ENCODE results near the gene ZBTB20. TPM values are rescaled to one million over a fixed set of nuclear protein-coding genes. Genes with fewer than 3 reads are reported as not detected.
A peak's percentile ranks its signal among the peaks of the same experiment; 100 is the strongest.

Gene ZBTB20
- total RNA-seq, 1 donor: 32.9 TPM

DNA sequence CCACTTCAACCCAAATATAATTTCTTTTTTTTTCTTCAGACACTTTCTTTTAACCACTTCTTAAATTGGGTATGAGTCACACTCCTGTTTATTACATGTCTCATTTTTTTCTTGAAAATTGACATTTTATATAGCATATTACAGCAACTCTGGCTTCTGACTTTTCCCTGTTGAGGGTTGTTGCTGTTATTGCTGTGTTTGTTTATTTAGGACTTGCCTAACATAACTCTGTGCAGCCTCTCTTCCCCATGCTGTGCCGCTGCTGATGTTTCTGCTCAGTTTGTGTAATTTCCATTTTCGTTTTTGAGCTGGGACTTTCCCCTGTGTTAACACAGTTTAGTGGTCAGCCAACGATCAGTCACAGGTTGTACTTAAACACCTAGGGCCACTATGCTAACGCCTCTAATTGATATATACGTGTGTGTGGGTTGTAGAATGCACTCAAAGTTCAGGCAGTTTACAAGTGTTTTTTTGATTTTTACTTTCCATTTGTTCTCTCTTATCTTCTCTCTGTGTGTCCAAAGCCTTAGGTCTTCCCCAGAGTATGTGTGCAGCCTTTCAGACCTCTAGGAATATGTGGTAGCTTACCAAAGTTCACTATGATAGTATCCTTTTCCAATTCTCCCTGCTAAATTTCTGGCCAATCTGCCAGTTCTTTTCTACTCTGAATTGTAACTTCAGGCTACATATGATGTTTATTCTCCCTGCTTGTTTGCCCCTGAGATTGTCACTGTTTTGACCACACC, 337.2 kb downstream of the ZBTB20 start:
- Histone ChIP-seq H3K36me3 (ENCODE audit: insufficient read depth, low read length) (no peaks in the 10 kb centered on the region), H2AFZ (ENCODE audit: low read length) (peak overlapping the region; percentile 80), H3K9me3 (ENCODE audit: low read depth, low read length) (no peaks in the 10 kb centered on the region), H4K20me1 (ENCODE audit: insufficient read depth, low read length) (no peaks in the 10 kb centered on the region), H3K79me2 (ENCODE audit: insufficient read depth, low read length) (no peaks in the 10 kb centered on the region), H3K4me3 (ENCODE audit: insufficient read depth, low read length) (peak overlapping the region; percentile 68), H3K27me3 (ENCODE audit: insufficient read depth, low read length) (no peaks in the 10 kb centered on the region), H3K4me1 (ENCODE audit: insufficient read depth, low read length) (peaks cover 6% of the 10 kb centered on the region), H3K4me2 (ENCODE audit: insufficient read depth, low read length) (peak overlapping the region; percentile 77), H3K27ac (ENCODE audit: low read depth, low read length) (no peak overlapping the region)
- TF ChIP-seq, protein P1, sequence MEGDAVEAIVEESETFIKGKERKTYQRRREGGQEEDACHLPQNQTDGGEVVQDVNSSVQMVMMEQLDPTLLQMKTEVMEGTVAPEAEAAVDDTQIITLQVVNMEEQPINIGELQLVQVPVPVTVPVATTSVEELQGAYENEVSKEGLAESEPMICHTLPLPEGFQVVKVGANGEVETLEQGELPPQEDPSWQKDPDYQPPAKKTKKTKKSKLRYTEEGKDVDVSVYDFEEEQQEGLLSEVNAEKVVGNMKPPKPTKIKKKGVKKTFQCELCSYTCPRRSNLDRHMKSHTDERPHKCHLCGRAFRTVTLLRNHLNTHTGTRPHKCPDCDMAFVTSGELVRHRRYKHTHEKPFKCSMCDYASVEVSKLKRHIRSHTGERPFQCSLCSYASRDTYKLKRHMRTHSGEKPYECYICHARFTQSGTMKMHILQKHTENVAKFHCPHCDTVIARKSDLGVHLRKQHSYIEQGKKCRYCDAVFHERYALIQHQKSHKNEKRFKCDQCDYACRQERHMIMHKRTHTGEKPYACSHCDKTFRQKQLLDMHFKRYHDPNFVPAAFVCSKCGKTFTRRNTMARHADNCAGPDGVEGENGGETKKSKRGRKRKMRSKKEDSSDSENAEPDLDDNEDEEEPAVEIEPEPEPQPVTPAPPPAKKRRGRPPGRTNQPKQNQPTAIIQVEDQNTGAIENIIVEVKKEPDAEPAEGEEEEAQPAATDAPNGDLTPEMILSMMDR (IDR thresholded peaks at IDR 0.05; ENCODE audit: extremely low read depth, low read depth, low read length): no peak
- DNase-seq (ENCODE audit: insufficient read length, low spot score, missing footprints): no peak

DNA sequence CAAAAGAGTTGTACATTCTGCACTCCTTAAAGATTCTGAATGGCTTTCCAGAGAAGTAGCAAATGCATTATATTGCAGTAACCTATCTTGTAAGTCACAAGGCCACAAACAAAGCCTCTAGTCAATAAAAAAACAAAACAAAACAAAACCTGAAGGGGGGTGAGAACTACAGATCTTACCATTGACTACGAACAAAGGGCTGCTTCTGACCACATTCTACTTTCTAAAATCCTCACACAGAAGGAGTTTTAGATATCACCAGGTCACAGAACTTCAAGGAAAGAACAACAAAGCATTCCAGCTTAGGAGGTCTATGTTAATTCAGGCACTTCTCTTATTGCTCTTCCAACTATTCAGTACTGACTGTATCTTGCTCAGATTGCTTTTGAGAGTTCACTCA, 343.0 kb downstream of the ZBTB20 start:
- no peaks in the 10 kb centered on the region for H3K36me3 ChIP-seq (ENCODE audit: insufficient read depth, low read length)
- H4K20me1 ChIP-seq (ENCODE audit: insufficient read depth, low read length): no peaks in the 10 kb centered on the region
- no peak for DNase-seq (ENCODE audit: insufficient read length, low spot score, missing footprints)
- no peak overlapping the region for H3K4me3 ChIP-seq (ENCODE audit: insufficient read depth, low read length)
- H3K27me3 ChIP-seq (ENCODE audit: insufficient read depth, low read length): no peaks in the 10 kb centered on the region
- no peaks in the 10 kb centered on the region for H3K4me1 ChIP-seq (ENCODE audit: insufficient read depth, low read length)
- H3K9me3 ChIP-seq (ENCODE audit: low read depth, low read length): no peaks in the 10 kb centered on the region
- no peak overlapping the region for H2AFZ ChIP-seq (ENCODE audit: low read length)
- TF ChIP-seq, protein P1 (IDR thresholded peaks at IDR 0.05; ENCODE audit: extremely low read depth, low read depth, low read length): no peak
- H3K4me2 ChIP-seq (ENCODE audit: insufficient read depth, low read length): no peak overlapping the region
- no peaks in the 10 kb centered on the region for H3K79me2 ChIP-seq (ENCODE audit: insufficient read depth, low read length)
- no peak overlapping the region for H3K27ac ChIP-seq (ENCODE audit: low read depth, low read length)

DNA sequence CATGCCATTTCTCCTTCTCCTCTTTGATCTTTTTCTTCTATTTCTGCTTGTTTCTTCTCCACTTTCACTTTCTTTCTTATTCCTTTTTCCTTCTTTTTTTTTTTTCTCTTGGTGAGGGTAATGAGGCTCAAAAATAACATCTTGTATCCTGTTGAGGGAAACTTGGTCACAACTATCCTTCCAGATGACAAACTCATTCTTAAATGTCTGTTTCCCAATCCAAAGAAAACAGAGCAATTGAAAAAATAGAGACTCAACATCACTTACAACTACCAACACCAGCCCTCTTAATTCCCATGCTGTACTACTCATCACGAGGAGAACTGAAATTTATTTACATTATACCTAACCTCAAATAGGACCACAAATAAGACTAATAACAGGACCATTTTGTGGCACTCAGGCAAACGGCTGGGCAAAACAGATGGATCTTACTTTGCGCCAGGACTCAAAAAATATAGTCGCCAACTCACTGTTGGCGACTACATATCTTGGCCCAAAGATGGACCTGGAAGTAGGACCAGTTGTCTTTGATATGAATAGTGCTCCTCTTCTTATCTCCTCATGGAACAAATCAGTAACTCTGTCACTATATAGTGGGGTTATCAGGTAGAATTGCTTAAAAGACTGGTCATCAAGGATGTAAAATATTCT, 343.9 kb downstream of the ZBTB20 start:
- no peak for DNase-seq (ENCODE audit: insufficient read length, low spot score, missing footprints)
- H3K27me3 ChIP-seq (ENCODE audit: insufficient read depth, low read length): no peaks in the 10 kb centered on the region
- H3K4me2 ChIP-seq (ENCODE audit: insufficient read depth, low read length): peak overlapping the region; percentile 61
- no peaks in the 10 kb centered on the region for H3K9me3 ChIP-seq (ENCODE audit: low read depth, low read length)
- H3K36me3 ChIP-seq (ENCODE audit: insufficient read depth, low read length): no peaks in the 10 kb centered on the region
- H3K4me3 ChIP-seq (ENCODE audit: insufficient read depth, low read length): peak overlapping the region; percentile 37
- H3K4me1 ChIP-seq (ENCODE audit: insufficient read depth, low read length): no peaks in the 10 kb centered on the region
- TF ChIP-seq, protein P1 (IDR thresholded peaks at IDR 0.05; ENCODE audit: extremely low read depth, low read depth, low read length): no peak
- H2AFZ ChIP-seq (ENCODE audit: low read length): peak overlapping the region; percentile 36
- H3K79me2 ChIP-seq (ENCODE audit: insufficient read depth, low read length): no peaks in the 10 kb centered on the region
- H4K20me1 ChIP-seq (ENCODE audit: insufficient read depth, low read length): no peaks in the 10 kb centered on the region
- no peak overlapping the region for H3K27ac ChIP-seq (ENCODE audit: low read depth, low read length)

DNA sequence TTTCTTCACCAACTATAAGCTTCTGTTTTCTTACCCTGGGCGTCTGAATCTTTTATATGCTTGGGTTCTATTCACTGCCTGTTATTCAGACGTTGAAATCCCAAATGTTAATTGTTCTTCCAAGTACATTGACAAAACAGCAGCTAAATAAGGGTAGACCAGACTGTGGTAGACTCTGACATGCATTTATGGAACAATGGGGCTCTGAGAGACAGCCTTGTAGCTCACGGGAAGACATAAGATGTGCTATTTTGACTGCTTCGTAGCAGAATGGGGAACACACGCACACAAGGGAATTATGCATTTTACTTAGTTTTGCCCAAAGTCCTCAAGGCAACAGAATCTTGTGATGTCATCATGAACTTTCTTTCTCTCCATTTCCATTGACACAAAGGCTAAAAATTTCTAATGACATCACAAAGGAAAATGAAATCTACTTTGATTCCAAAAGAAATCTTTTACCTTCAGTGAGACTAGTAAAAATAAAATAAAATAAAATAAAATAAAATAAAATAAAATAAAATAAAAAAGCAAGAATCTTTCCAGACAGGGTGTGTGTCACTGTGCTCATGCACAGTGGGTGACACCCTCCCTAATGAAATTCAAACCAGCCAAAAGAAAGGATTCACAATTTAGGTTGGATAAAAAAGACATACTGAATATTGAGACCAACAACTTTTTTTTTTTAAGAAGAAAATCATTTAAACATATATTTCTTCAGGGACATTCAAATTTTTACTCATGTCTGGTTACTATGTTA, 346.6 kb downstream of the ZBTB20 start:
- no peak overlapping the region for H3K4me2 ChIP-seq (ENCODE audit: insufficient read depth, low read length)
- H2AFZ ChIP-seq (ENCODE audit: low read length): no peak overlapping the region
- H3K9me3 ChIP-seq (ENCODE audit: low read depth, low read length): no peaks in the 10 kb centered on the region
- TF ChIP-seq, protein P1 (IDR thresholded peaks at IDR 0.05; ENCODE audit: extremely low read depth, low read depth, low read length): no peak
- H3K4me3 ChIP-seq (ENCODE audit: insufficient read depth, low read length): no peak overlapping the region
- no peaks in the 10 kb centered on the region for H3K27me3 ChIP-seq (ENCODE audit: insufficient read depth, low read length)
- no peaks in the 10 kb centered on the region for H3K36me3 ChIP-seq (ENCODE audit: insufficient read depth, low read length)
- H4K20me1 ChIP-seq (ENCODE audit: insufficient read depth, low read length): no peaks in the 10 kb centered on the region
- no peak overlapping the region for H3K27ac ChIP-seq (ENCODE audit: low read depth, low read length)
- no peaks in the 10 kb centered on the region for H3K4me1 ChIP-seq (ENCODE audit: insufficient read depth, low read length)
- DNase-seq (ENCODE audit: insufficient read length, low spot score, missing footprints): no peak
- H3K79me2 ChIP-seq (ENCODE audit: insufficient read depth, low read length): no peaks in the 10 kb centered on the region
